Breast epithelium (tissue), 4 donors: ENCODE measurements around the gene CACNA2D3. TPM values are rescaled to one million over a fixed set of nuclear protein-coding genes. Genes with fewer than 3 reads are reported as not detected.

Source experiments
- DNase-seq, 2 donors: peaks; one replicate each; pipeline ENCODE4 v3.0.0-alpha.2; 2019; ENCODE audit warnings: low spot score in 2 of 2
- H3K27ac ChIP-seq, 2 donors: fragments of 200-600 bp; sonication (generic) in 1 of 2; one replicate each; pipeline ENCODE4 v1.5.1; 2016 to 2019; ENCODE audit warnings: mild to moderate bottlenecking in 1 of 2
- H3K27me3 ChIP-seq, 2 donors: fragments of 200-600 bp; sonication (generic) in 1 of 2; one replicate each; pipeline versions ENCODE4 v1.5.1 to v1.6.0; 2017 to 2019; ENCODE audit warnings: control low read depth in 1 of 2, mild to moderate bottlenecking in 1 of 2
- H3K36me3 ChIP-seq: fragments of 200-600 bp; one replicate; pipeline ENCODE4 v1.5.1; 2019
- H3K4me1 ChIP-seq, 2 donors: fragments of 200-600 bp; sonication (generic); one replicate each; pipeline ENCODE4 v1.5.1; 2016 to 2019; ENCODE audit warnings: control low read depth in 1 of 2
- H3K4me3 ChIP-seq, 3 donors: fragments of 200-600 bp; sonication (generic); 1 replicate in 2 of 3; 2 replicates in 1 of 3; pipeline ENCODE4 v1.5.1; 2016 to 2019; ENCODE audit warnings: mild to moderate bottlenecking in 3 of 3, moderate library complexity in 2 of 3
- H3K9me3 ChIP-seq, 2 donors: fragments of 200-600 bp; sonication (generic) in 1 of 2; one replicate each; pipeline ENCODE4 v1.5.1; 2016 to 2019; ENCODE audit warnings: control low read depth in 1 of 2
- CTCF ChIP-seq, 3 donors: fragments of 450-650 bp; IDR thresholded peaks; one replicate each; pipeline ENCODE4 v1.5.1; 2016 to 2017; ENCODE audit warnings: antibody characterized with exemption in 3 of 3, mild to moderate bottlenecking in 3 of 3, moderate library complexity in 3 of 3
- POLR2A ChIP-seq: fragments of 450-650 bp; IDR thresholded peaks from one replicate; pipeline ENCODE4 v1.6.1; 2016; ENCODE audit warnings: antibody characterized with exemption, mild to moderate bottlenecking, moderate library complexity
- POLR2AphosphoS5 ChIP-seq, 3 donors: sonication (generic); formaldehyde crosslinking; IDR thresholded peaks; one replicate each; pipeline ENCODE4 v1.6.1; 2017; ENCODE audit warnings: antibody characterized with exemption in 3 of 3
- intact Hi-C: fragments of 100-400 bp; cut with DNase I; formaldehyde crosslinking; loops from one replicate; pipeline ENCODE4 v1.15.1; 2023; ENCODE audit warnings: low total_unique reads
- total RNA-seq, 3 donors: library from RNA; depleted of rRNA; stranded (reverse); fragments of >200 nt; gene quantifications; one replicate each; pipeline ENCODE4 v1.1.0, GENCODE V29; 2016

Gene CACNA2D3
- total RNA-seq, 3 donors from 2014 or later: 0.59 to 3.4 (median 2.3) TPM

GRCh38 chr3:54556630-54557029 lies 434.3 kb downstream of the CACNA2D3 start:
- no peak overlapping the region for H3K27ac ChIP-seq
- intact Hi-C loops: no loop called here
- no peaks in the 10 kb centered on the region for H3K36me3 ChIP-seq
- TF ChIP-seq CTCF (IDR thresholded peaks at IDR 0.05) (no peak), POLR2A (no peak), POLR2AphosphoS5 (IDR thresholded peaks at IDR 0.05) (no peak)
- H3K27me3 ChIP-seq: no peaks in the 10 kb centered on the region
- H3K4me3 ChIP-seq: no peak overlapping the region
- H3K9me3 ChIP-seq: no peaks in the 10 kb centered on the region
- no peak for DNase-seq
- no peaks in the 10 kb centered on the region for H3K4me1 ChIP-seq

- Histone ChIP-seq H3K27ac (peak overlapping the region; percentile 65 to 68), H3K9me3 (no peaks in the 10 kb centered on the region), H3K36me3 (no peaks in the 10 kb centered on the region), H3K27me3 (no peaks in the 10 kb centered on the region), H3K4me1 (no peaks in the 10 kb centered on the region), H3K4me3 (no peak overlapping the region)
- intact Hi-C loops: no loop called here
- peak in 1 of 2 donors; percentile 27 for DNase-seq
- TF ChIP-seq POLR2AphosphoS5 (IDR thresholded peaks at IDR 0.05): no peak
- TF ChIP-seq POLR2A: no peak
- no peak for TF ChIP-seq CTCF (IDR thresholded peaks at IDR 0.05)
Measured at GRCh38 chr3:54557538-54558428, 435.4 kb downstream of the CACNA2D3 start.

- H3K9me3 ChIP-seq: no peaks in the 10 kb centered on the region
- intact Hi-C loops: no loop called here
- no peaks in the 10 kb centered on the region for H3K4me1 ChIP-seq
- H3K36me3 ChIP-seq: no peaks in the 10 kb centered on the region
- no peak overlapping the region for H3K27ac ChIP-seq
- H3K27me3 ChIP-seq: no peaks in the 10 kb centered on the region
- TF ChIP-seq POLR2AphosphoS5 (IDR thresholded peaks at IDR 0.05) (no peak), CTCF (IDR thresholded peaks at IDR 0.05) (no peak), POLR2A (no peak)
- no peak for DNase-seq
- no peak overlapping the region for H3K4me3 ChIP-seq
Measured at GRCh38 chr3:54563501-54564200, 441.3 kb downstream of the CACNA2D3 start.

- no peaks in the 10 kb centered on the region for H3K9me3 ChIP-seq
- no peak overlapping the region for H3K4me3 ChIP-seq
- H3K36me3 ChIP-seq: no peaks in the 10 kb centered on the region
- intact Hi-C loops: no loop called here
- no peak for DNase-seq
- H3K27me3 ChIP-seq: no peaks in the 10 kb centered on the region
- TF ChIP-seq POLR2AphosphoS5 (IDR thresholded peaks at IDR 0.05): no peak
- TF ChIP-seq CTCF (IDR thresholded peaks at IDR 0.05): no peak
- TF ChIP-seq POLR2A: no peak
- H3K27ac ChIP-seq: no peak overlapping the region
- no peaks in the 10 kb centered on the region for H3K4me1 ChIP-seq
Measured at GRCh38 chr3:54564374-54564925, 442.1 kb downstream of the CACNA2D3 start.

GRCh38 chr3:54565956-54566355 lies 443.6 kb downstream of the CACNA2D3 start:
- Histone ChIP-seq H3K27me3 (no peaks in the 10 kb centered on the region), H3K4me1 (no peaks in the 10 kb centered on the region), H3K9me3 (no peaks in the 10 kb centered on the region), H3K36me3 (no peaks in the 10 kb centered on the region), H3K27ac (no peak overlapping the region), H3K4me3 (no peak overlapping the region)
- intact Hi-C loops: no loop called here
- TF ChIP-seq POLR2A (no peak), POLR2AphosphoS5 (IDR thresholded peaks at IDR 0.05) (no peak), CTCF (IDR thresholded peaks at IDR 0.05) (no peak)
- no peak for DNase-seq
